Measurements from ENCODE around the gene NSFL1C. TPM values are rescaled to one million over a fixed set of nuclear protein-coding genes. Genes with fewer than 3 reads are reported as not detected.
A peak's percentile ranks its signal among the peaks of the same experiment; 100 is the strongest.

NSFL1C gene
- total RNA-seq, 6 experiments from 2014 or later = 40.8 to 53.5 (median 43.4) TPM

DNA sequence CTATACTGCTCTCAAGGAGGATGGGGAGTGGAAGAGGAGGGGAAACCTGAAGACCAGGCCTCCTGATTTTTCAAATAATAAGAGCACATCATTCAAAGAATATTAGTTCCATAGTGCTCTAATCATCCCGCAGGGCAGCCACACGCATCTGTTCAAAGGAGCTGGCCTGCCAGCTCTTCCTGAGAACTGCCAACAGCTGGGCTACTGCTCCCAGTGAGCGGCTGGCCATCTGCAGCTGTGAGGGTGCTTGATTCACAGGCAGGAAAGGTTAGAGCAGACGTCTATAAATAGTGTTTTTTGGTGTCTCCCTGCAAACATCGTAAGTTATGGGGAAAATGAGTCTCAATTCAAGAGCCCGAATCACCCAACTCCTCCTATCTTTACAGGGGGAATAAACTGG, 17.3 kb downstream of the NSFL1C start:
- no peak for ATAC-seq
- Histone ChIP-seq H3K9me3 (no peaks in the 10 kb centered on the region), H3K27me3 (no peaks in the 10 kb centered on the region), H3K27ac (no peak overlapping the region), H3K36me3 (peaks cover 7 to 100% (median 60%) of the 10 kb centered on the region in 4 donors), H3K4me3 (no peak overlapping the region), H3K4me1 (no peaks in the 10 kb centered on the region)
- no peak for TF ChIP-seq POLR2A (IDR thresholded peaks at IDR 0.05)
- TF ChIP-seq CTCF (IDR thresholded peaks at IDR 0.05) = no peak
- WGBS (ENCODE audit: insufficient coverage, low coverage, low lambda C conversion rate, missing lambda C conversion rate) = 88% methylated on average over 5 of the region's 6 CpGs
- intact Hi-C loops (cut with DNase I) = no loop called here
- DNase-seq = no peak

DNA sequence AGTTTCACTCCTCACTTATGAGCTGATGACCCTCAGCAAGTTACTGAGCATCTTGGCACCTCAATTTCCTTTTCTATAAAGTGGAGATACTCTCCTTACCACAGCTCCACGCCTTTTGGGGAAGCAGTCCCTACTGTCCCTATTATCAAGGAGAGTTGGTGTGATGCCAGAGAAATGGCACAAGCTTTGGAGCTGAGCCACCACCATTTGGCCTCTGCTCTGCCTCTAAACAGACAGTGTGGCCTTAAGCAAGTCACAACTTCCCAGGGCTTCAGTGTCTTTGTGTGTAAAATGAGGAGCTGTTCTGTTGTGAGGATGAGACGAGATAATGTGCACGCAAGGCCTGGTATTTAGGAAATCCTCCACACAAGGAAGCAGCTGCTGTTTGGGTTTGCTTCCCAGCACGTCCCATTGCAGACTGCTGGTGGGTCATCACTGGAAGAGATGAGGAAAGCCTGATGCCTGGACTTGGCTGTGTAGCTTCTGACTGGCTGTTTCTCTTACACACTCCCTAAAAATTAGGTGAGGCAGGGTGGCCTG, 18.5 kb downstream of the NSFL1C start:
- TF ChIP-seq CTCF (IDR thresholded peaks at IDR 0.05) (no peak), POLR2A (IDR thresholded peaks at IDR 0.05) (no peak)
- Histone ChIP-seq H3K27ac (no peak overlapping the region), H3K4me3 (no peak overlapping the region), H3K9me3 (no peaks in the 10 kb centered on the region), H3K36me3 (peaks cover 7 to 100% (median 61%) of the 10 kb centered on the region in 4 donors), H3K27me3 (no peaks in the 10 kb centered on the region), H3K4me1 (no peaks in the 10 kb centered on the region)
- intact Hi-C loops (cut with DNase I) = no loop called here
- WGBS (ENCODE audit: insufficient coverage, low coverage, low lambda C conversion rate, missing lambda C conversion rate) = 76% methylated on average over 4 of the region's 4 CpGs
- no peak for DNase-seq
- peak; percentile 22 to 39 (median 34) for ATAC-seq

GRCh38 chr20:1446536-1446935, 20.1 kb downstream of the NSFL1C start:
- H3K27ac ChIP-seq = no peak overlapping the region
- no peak overlapping the region for H3K4me3 ChIP-seq
- no peaks in the 10 kb centered on the region for H3K4me1 ChIP-seq
- intact Hi-C loops (cut with DNase I) = no loop called here
- 100% methylated on average over 1 of the region's 1 CpG for WGBS (ENCODE audit: insufficient coverage, low coverage, low lambda C conversion rate, missing lambda C conversion rate)
- DNase-seq (no peak), ATAC-seq (no peak)
- H3K9me3 ChIP-seq = no peaks in the 10 kb centered on the region
- TF ChIP-seq CTCF (IDR thresholded peaks at IDR 0.05) (no peak), POLR2A (IDR thresholded peaks at IDR 0.05) (no peak)
- peaks cover 0 to 100% (median 54%) of the 10 kb centered on the region in 4 donors for H3K36me3 ChIP-seq
- no peaks in the 10 kb centered on the region for H3K27me3 ChIP-seq

DNA sequence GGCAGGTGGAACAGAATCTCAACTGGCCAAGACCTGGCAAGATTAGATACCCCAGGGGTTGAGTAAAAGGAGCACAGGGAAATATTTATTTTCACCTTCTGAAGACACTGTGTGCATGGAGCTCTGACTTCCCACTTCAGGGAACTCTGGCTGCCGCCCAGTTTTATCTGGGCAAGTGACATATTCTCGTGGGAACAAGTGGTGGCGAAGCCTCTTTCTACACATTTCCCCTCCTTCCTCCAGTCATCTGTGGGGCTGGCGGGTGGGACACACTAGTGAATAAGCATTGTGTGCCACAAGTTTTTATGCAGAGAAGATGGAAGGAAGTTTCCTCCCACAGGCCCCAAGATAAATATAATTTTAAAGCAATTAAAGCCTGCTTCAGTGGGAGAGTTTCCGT, 23.6 kb downstream of the NSFL1C start:
- intact Hi-C loops (cut with DNase I) = loop anchor here in 1 of 2 donors (5.0 kb wide), 1 partner anchor 131 kb away; no protein-coding TSS in a partner anchor
- no peak for TF ChIP-seq POLR2A (IDR thresholded peaks at IDR 0.05)
- no peak for TF ChIP-seq CTCF (IDR thresholded peaks at IDR 0.05)
- ATAC-seq = no peak

More for the DNA sequence above, 23.6 kb downstream of the NSFL1C start:
- Histone ChIP-seq H3K4me3 (no peak overlapping the region), H3K4me1 (no peaks in the 10 kb centered on the region), H3K27me3 (no peaks in the 10 kb centered on the region), H3K9me3 (no peaks in the 10 kb centered on the region), H3K27ac (no peak overlapping the region), H3K36me3 (peaks cover 0 to 66% (median 38%) of the 10 kb centered on the region in 4 donors)
- DNase-seq = no peak
- 77% methylated on average over 4 of the region's 5 CpGs for WGBS (ENCODE audit: insufficient coverage, low coverage, low lambda C conversion rate, missing lambda C conversion rate)
